ENCODE results near the gene SAMD4B. TPM values are rescaled to one million over a fixed set of nuclear protein-coding genes. Genes with fewer than 3 reads are reported as not detected.

Gene SAMD4B
- total and polyA plus RNA-seq, 4 donors: 77.6 to 103 (median 86.8) TPM

- H3K4me1 ChIP-seq (ENCODE audit: control insufficient read depth in 5 of 5, insufficient read depth in 5 of 5, low read length in 5 of 5): peaks cover 0 to 46% (median 14%) of the 10 kb centered on the region in 5 donors
These were observed 71.8 kb downstream of the SAMD4B start for GRCh38 chr19:39413911-39414608.

GRCh38 chr19:39415111-39416046 is 73.2 kb downstream of the SAMD4B start:
- no peaks in the 10 kb centered on the region for H3K9me3 ChIP-seq (ENCODE audit: control insufficient read depth in 4 of 4, insufficient read depth in 3 of 4, low read length in 3 of 4)
- 69 to 83% methylated on average over 35 of the region's 35 CpGs for WGBS, 2 donors
- ATAC-seq (ENCODE audit: insufficient read depth, low FRiP score): no peak
- peak overlapping the region; percentile 6 for H3K4me3 ChIP-seq
- H3K4me1 ChIP-seq (ENCODE audit: control insufficient read depth in 5 of 5, insufficient read depth in 5 of 5, low read length in 5 of 5): peaks cover 0 to 41% (median 13%) of the 10 kb centered on the region in 5 donors
- no peaks in the 10 kb centered on the region for H3K27me3 ChIP-seq (ENCODE audit: control insufficient read depth in 3 of 3, insufficient read depth in 3 of 3, low read length in 2 of 3)
- peak overlapping the region in 1 of 2 donors; percentile 3 for H3K9ac ChIP-seq (ENCODE audit: insufficient read depth in 1 of 2, low read length in 2 of 2)
- TF ChIP-seq CTCF (IDR thresholded peaks at IDR 0.05; ENCODE audit: control extremely low read depth, extremely low read depth): no peak
- peaks cover 4 to 26% (median 19%) of the 10 kb centered on the region in 4 donors for H3K36me3 ChIP-seq (ENCODE audit: control insufficient read depth in 4 of 4, insufficient read depth in 4 of 4, low read length in 4 of 4)
- DNase-seq: no peak
- peak overlapping the region in 1 of 2 donors; percentile 2 for H3K27ac ChIP-seq (ENCODE audit: low read depth in 1 of 2, low read length in 1 of 2)

More at GRCh38 chr19:39413911-39414608, 71.8 kb downstream of the SAMD4B start:
- Histone ChIP-seq H3K4me3 (peak overlapping the region; percentile 56), H3K9ac (ENCODE audit: insufficient read depth in 1 of 2, low read length in 2 of 2) (peak overlapping the region; percentile 66 to 88), H3K27me3 (ENCODE audit: control insufficient read depth in 3 of 3, insufficient read depth in 3 of 3, low read length in 2 of 3) (no peaks in the 10 kb centered on the region), H3K27ac (ENCODE audit: low read depth in 1 of 2, low read length in 1 of 2) (peak overlapping the region; percentile 48 to 94), H3K36me3 (ENCODE audit: control insufficient read depth in 4 of 4, insufficient read depth in 4 of 4, low read length in 4 of 4) (peaks cover 4 to 25% (median 16%) of the 10 kb centered on the region in 4 donors), H3K9me3 (ENCODE audit: control insufficient read depth in 4 of 4, insufficient read depth in 3 of 4, low read length in 3 of 4) (no peaks in the 10 kb centered on the region)
- TF ChIP-seq CTCF (IDR thresholded peaks at IDR 0.05; ENCODE audit: control extremely low read depth, extremely low read depth): no peak
- DNase-seq: no peak
- no peak for ATAC-seq (ENCODE audit: insufficient read depth, low FRiP score)
- WGBS, 2 donors: 47 to 63% methylated on average over 18 of the region's 18 CpGs

GRCh38 chr19:39416152-39417120 is 74.2 kb downstream of the SAMD4B start:
- Histone ChIP-seq H3K36me3 (ENCODE audit: control insufficient read depth in 4 of 4, insufficient read depth in 4 of 4, low read length in 4 of 4) (peaks cover 4 to 31% (median 25%) of the 10 kb centered on the region in 4 donors), H3K27me3 (ENCODE audit: control insufficient read depth in 3 of 3, insufficient read depth in 3 of 3, low read length in 2 of 3) (no peaks in the 10 kb centered on the region), H3K4me1 (ENCODE audit: control insufficient read depth in 5 of 5, insufficient read depth in 5 of 5, low read length in 5 of 5) (peaks cover 0 to 31% (median 9%) of the 10 kb centered on the region in 5 donors), H3K27ac (ENCODE audit: low read depth in 1 of 2, low read length in 1 of 2) (no peak overlapping the region), H3K4me3 (no peak overlapping the region), H3K9me3 (ENCODE audit: control insufficient read depth in 4 of 4, insufficient read depth in 3 of 4, low read length in 3 of 4) (no peaks in the 10 kb centered on the region), H3K9ac (ENCODE audit: insufficient read depth in 1 of 2, low read length in 2 of 2) (peak overlapping the region in 1 of 2 donors; percentile 3)
- TF ChIP-seq CTCF (IDR thresholded peaks at IDR 0.05; ENCODE audit: control extremely low read depth, extremely low read depth): no peak
- ATAC-seq (ENCODE audit: insufficient read depth, low FRiP score): no peak
- no peak for DNase-seq
- 75 to 83% methylated on average over 23 to 27 of the region's 27 CpGs for WGBS, 2 donors
